ENCODE data around the gene ARHGAP6.

The ARHGAP6 gene

GRCh38 chrX:11346121-11346682, 319.5 kb downstream of the ARHGAP6 start:
- no peak for DNase-seq (ENCODE audit: low spot score)
- CTCF ChIA-PET, result no interaction called here
- no peak for TF ChIP-seq CTCF (conservative IDR thresholded peaks at IDR 0.05; ENCODE audit: low read depth)
- no peak overlapping the region for H3K27ac ChIP-seq
- POLR2A ChIA-PET (ENCODE audit: low non-redundant PET), result no interaction called here

- TF ChIP-seq CTCF (conservative IDR thresholded peaks at IDR 0.05; ENCODE audit: low read depth), result no peak
- no peak overlapping the region for H3K27ac ChIP-seq
- no peak for DNase-seq (ENCODE audit: low spot score)
- POLR2A ChIA-PET (ENCODE audit: low non-redundant PET), result no interaction called here
- CTCF ChIA-PET, result no interaction called here
Observed at GRCh38 chrX:11342673-11343072, 323.0 kb downstream of the ARHGAP6 start.

- POLR2A ChIA-PET (ENCODE audit: low non-redundant PET), result no interaction called here
- peak; percentile 36 for DNase-seq (ENCODE audit: low spot score)
- no peak for TF ChIP-seq CTCF (conservative IDR thresholded peaks at IDR 0.05; ENCODE audit: low read depth)
Observed at GRCh38 chrX:11341274-11342201, 324.2 kb downstream of the ARHGAP6 start.

GRCh38 chrX:11337292-11338009, 328.3 kb downstream of the ARHGAP6 start:
- no peak overlapping the region for H3K27ac ChIP-seq
- POLR2A ChIA-PET (ENCODE audit: low non-redundant PET), result no interaction called here
- no peak for DNase-seq (ENCODE audit: low spot score)
- TF ChIP-seq CTCF (conservative IDR thresholded peaks at IDR 0.05; ENCODE audit: low read depth), result no peak
- CTCF ChIA-PET, result no interaction called here

More at GRCh38 chrX:11341274-11342201, 324.2 kb downstream of the ARHGAP6 start:
- CTCF ChIA-PET, result interaction anchor here (0.7 kb wide), 1 partner anchor 1231 kb away, joined by 3 read pairs; no protein-coding TSS in a partner anchor
- H3K27ac ChIP-seq, result no peak overlapping the region

- no peak for DNase-seq (ENCODE audit: low spot score)
- H3K27ac ChIP-seq, result no peak overlapping the region
- ChIA-PET CTCF (interaction anchor here (0.5 kb wide), 1 partner anchor 1146 kb away, joined by 3 read pairs; no protein-coding TSS in a partner anchor), POLR2A (ENCODE audit: low non-redundant PET) (no interaction called here)
- no peak for TF ChIP-seq CTCF (conservative IDR thresholded peaks at IDR 0.05; ENCODE audit: low read depth)
Observed at GRCh38 chrX:11336201-11336600, 329.5 kb downstream of the ARHGAP6 start.

GRCh38 chrX:11334165-11334564, 331.6 kb downstream of the ARHGAP6 start:
- H3K27ac ChIP-seq, result no peak overlapping the region
- CTCF ChIA-PET, result no interaction called here
- POLR2A ChIA-PET (ENCODE audit: low non-redundant PET), result no interaction called here
- no peak for DNase-seq (ENCODE audit: low spot score)
- TF ChIP-seq CTCF (conservative IDR thresholded peaks at IDR 0.05; ENCODE audit: low read depth), result no peak
